H1 (cell line): ENCODE results near the gene CPEB1. TPM values are rescaled to one million over a fixed set of nuclear protein-coding genes. Genes with fewer than 3 reads are reported as not detected.

Source experiments
- CTCF ChIA-PET: fragments of 300-600 bp; sonication (Branson Sonifier 250); formaldehyde crosslinking; loops from one replicate; lab custom pipeline; 2021; ENCODE audit not compliant: partially characterized antibody; lab: Charles Lee
- POLR2A ChIA-PET: fragments of 300-600 bp; sonication (Branson Sonifier 250); formaldehyde crosslinking; loops from one replicate; lab custom pipeline; 2021; ENCODE audit warnings: inconsistent platforms; ENCODE audit not compliant: partially characterized antibody; lab: Charles Lee
- DNase-seq, 2 experiments: peaks; one replicate each; pipeline versions ENCODE4 v3.0.0 to v3.0.0-alpha.2; 2010 to 2022; ENCODE audit warnings: low spot score in 2 of 2, low read depth in 1 of 2, mixed read lengths in 1 of 2
- FAIRE-seq: peaks from 2 replicates; lab custom pipeline; 2011; peaks lifted over from hg19 to GRCh38; lab: Jason Lieb, UNC
- H2AFZ ChIP-seq: 2 replicates; pipeline ENCODE4 v1.8.1; 2012; ENCODE audit warnings: low read length, inconsistent platforms
- H2AK5ac ChIP-seq: 2 replicates; pipeline ENCODE4 v1.6.1; 2013; ENCODE audit warnings: low read depth, low read length
- H2BK120ac ChIP-seq: replicated peaks from 2 replicates; pipeline ENCODE3; 2013; ENCODE audit warnings: low read depth, low read length, inconsistent platforms
- H2BK12ac ChIP-seq: 2 replicates; pipeline ENCODE4 v1.6.1; 2013; ENCODE audit warnings: low read depth, low read length
- H2BK15ac ChIP-seq: 2 replicates; pipeline ENCODE4 v1.6.1; 2013; ENCODE audit warnings: low read length
- H2BK20ac ChIP-seq: 2 replicates; pipeline ENCODE4 v1.6.1; 2013; ENCODE audit warnings: low read length
- H2BK5ac ChIP-seq: 2 replicates; pipeline ENCODE4 v1.6.1; 2013; ENCODE audit warnings: low read depth, low read length
- H3K14ac ChIP-seq: 2 replicates; pipeline ENCODE4 v1.6.1; 2013; ENCODE audit warnings: inconsistent platforms; ENCODE audit not compliant: insufficient read length
- H3K18ac ChIP-seq: 2 replicates; pipeline ENCODE4 v1.6.1; 2013; ENCODE audit warnings: low read length; ENCODE audit errors: extremely low read depth
- H3K23ac ChIP-seq: 2 replicates; pipeline ENCODE4 v1.6.1; 2013; ENCODE audit warnings: inconsistent platforms; ENCODE audit not compliant: insufficient read length
- H3K23me2 ChIP-seq: 2 replicates; pipeline ENCODE4 v1.6.1; 2013; ENCODE audit warnings: low read depth, low read length
- H3K27ac ChIP-seq: 2 replicates; pipeline ENCODE4 v1.6.1; 2011; ENCODE audit warnings: low read depth, low read length, inconsistent platforms
- H3K27me3 ChIP-seq, 4 experiments: replicated peaks in 1 of 4; 1 replicate in 1 of 4; 2 replicates in 3 of 4; pipeline versions ENCODE4 v1.6.1 to v1.8.1; 2011 to 2013; ENCODE audit warnings: low read length in 3 of 4, mild to moderate bottlenecking in 3 of 4, inconsistent platforms in 2 of 4, mixed read lengths in 2 of 4, moderate library complexity in 1 of 4; ENCODE audit not compliant: control insufficient read depth in 3 of 4, insufficient read depth in 3 of 4; ENCODE audit errors: extremely low read depth in 1 of 4
- H3K36me3 ChIP-seq, 4 experiments: 2 replicates each; pipeline versions ENCODE4 v1.6.1 to v1.8.1; 2011 to 2013; ENCODE audit warnings: mild to moderate bottlenecking in 4 of 4, low read length in 3 of 4, moderate library complexity in 2 of 4, control low read depth in 1 of 4, inconsistent platforms in 1 of 4; ENCODE audit not compliant: insufficient read depth in 4 of 4, control insufficient read depth in 2 of 4
- H3K4ac ChIP-seq: replicated peaks from 2 replicates; pipeline ENCODE3; 2013; ENCODE audit warnings: low read length, low read depth, mixed read lengths, inconsistent platforms; ENCODE audit not compliant: insufficient read length
- H3K4me1 ChIP-seq, 4 experiments: replicated peaks in 1 of 4; 1 replicate in 1 of 4; 2 replicates in 3 of 4; pipeline versions ENCODE4 v1.6.1 to v1.8.1; 2011 to 2013; ENCODE audit warnings: low read length in 3 of 4, inconsistent platforms in 2 of 4, mixed read lengths in 1 of 4; ENCODE audit not compliant: insufficient read depth in 4 of 4, control insufficient read depth in 3 of 4
- H3K4me2 ChIP-seq, 2 experiments: 2 replicates each; pipeline versions ENCODE4 v1.6.1 to v1.8.1; 2011 to 2013; ENCODE audit warnings: low read depth in 2 of 2, low read length in 2 of 2, control low read depth in 1 of 2, inconsistent platforms in 1 of 2, mild to moderate bottlenecking in 1 of 2; ENCODE audit not compliant: insufficient read depth in 1 of 2
- H3K4me3 ChIP-seq, 4 experiments: fragments of 200-600, 300-600 bp in 1 of 4; sonication (generic), shearing (Covaris generic), sonication (Bioruptor Twin) in 1 of 4; 2 replicates each; pipeline versions ENCODE4 v1.5.1 to v1.8.1; 2011 to 2016; ENCODE audit warnings: low read length in 4 of 4, low read depth in 3 of 4, control low read depth in 2 of 4, inconsistent platforms in 2 of 4, mild to moderate bottlenecking in 2 of 4, mixed read lengths in 1 of 4, moderate library complexity in 1 of 4; ENCODE audit not compliant: insufficient read depth in 2 of 4; ENCODE audit errors: extremely low read depth in 1 of 4
- H3K56ac ChIP-seq: replicated peaks from 2 replicates; pipeline ENCODE3; 2013; ENCODE audit warnings: low read depth, mild to moderate bottlenecking, mixed read lengths, low read length, inconsistent platforms; ENCODE audit not compliant: insufficient read length
- H3K79me1 ChIP-seq: 2 replicates; pipeline ENCODE4 v1.6.1; 2013; ENCODE audit warnings: low read depth, low read length, control low read depth
- H3K79me2 ChIP-seq, 2 experiments: 2 replicates each; pipeline versions ENCODE4 v1.6.1 to v1.8.1; 2012 to 2013; ENCODE audit warnings: low read length in 2 of 2, mild to moderate bottlenecking in 2 of 2, inconsistent platforms in 1 of 2; ENCODE audit not compliant: insufficient read depth in 2 of 2, control insufficient read depth in 1 of 2
- H3K9ac ChIP-seq, 4 experiments: replicated peaks in 1 of 4; 1 replicate in 1 of 4; 2 replicates in 3 of 4; pipeline versions ENCODE4 v1.6.1 to v1.8.1; 2011 to 2013; ENCODE audit warnings: low read depth in 3 of 4, low read length in 3 of 4, control low read depth in 2 of 4, mild to moderate bottlenecking in 2 of 4, moderate library complexity in 2 of 4, inconsistent platforms in 1 of 4; ENCODE audit errors: extremely low read depth in 1 of 4
- H3K9me3 ChIP-seq, 2 experiments: 2 replicates each; pipeline versions ENCODE4 v1.6.1 to v1.8.1; 2012 to 2013; ENCODE audit warnings: mild to moderate bottlenecking in 2 of 2, moderate library complexity in 2 of 2, control low read depth in 1 of 2, inconsistent platforms in 1 of 2, low read depth in 1 of 2, low read length in 1 of 2, mixed read lengths in 1 of 2; ENCODE audit not compliant: insufficient read depth in 2 of 2
- H4K20me1 ChIP-seq, 2 experiments: replicated peaks in 1 of 2; 2 replicates each; pipeline versions ENCODE3 to v1.8.1; 2011 to 2013; ENCODE audit warnings: inconsistent platforms in 2 of 2, low read length in 2 of 2, mild to moderate bottlenecking in 1 of 2; ENCODE audit not compliant: insufficient read depth in 2 of 2, control insufficient read depth in 1 of 2
- H4K5ac ChIP-seq: 2 replicates; pipeline ENCODE4 v1.6.1; 2013; ENCODE audit warnings: low read length, low read depth, mixed read lengths, inconsistent platforms; ENCODE audit not compliant: insufficient read length
- H4K8ac ChIP-seq: 2 replicates; pipeline ENCODE4 v1.8.0; 2013; ENCODE audit warnings: mild to moderate bottlenecking, moderate library complexity, low read length, inconsistent platforms; ENCODE audit not compliant: insufficient read depth; ENCODE audit errors: extremely low read depth
- H4K91ac ChIP-seq: replicated peaks from 2 replicates; pipeline ENCODE3; 2013; ENCODE audit warnings: low read length, mixed read lengths, inconsistent platforms; ENCODE audit not compliant: insufficient read length
- BACH1 ChIP-seq: IDR thresholded peaks from 2 replicates; pipeline ENCODE4 v1.6.1; 2012; ENCODE audit warnings: low read length, improper control_type of control experiment
- BCL11A ChIP-seq, 2 experiments: IDR thresholded peaks; one replicate each; pipeline ENCODE4 v1.6.1; 2011; ENCODE audit warnings: low read depth in 2 of 2, low read length in 2 of 2, mild to moderate bottlenecking in 2 of 2
- CREB1 ChIP-seq: IDR thresholded peaks from 2 replicates; pipeline ENCODE4 v1.6.1; 2012; ENCODE audit warnings: inconsistent platforms
- EP300 ChIP-seq, 2 experiments: IDR thresholded peaks; 1 replicate in 1 of 2; 2 replicates in 1 of 2; pipeline ENCODE4 v1.6.1; 2011 to 2012; ENCODE audit warnings: low read depth in 2 of 2, low read length in 2 of 2, mild to moderate bottlenecking in 2 of 2, borderline replicate concordance in 1 of 2, inconsistent platforms in 1 of 2, moderate library complexity in 1 of 2
- HDAC6 ChIP-seq: IDR thresholded peaks from one replicate; pipeline ENCODE4 v1.7.1; 2012; ENCODE audit warnings: low read depth, mild to moderate bottlenecking, inconsistent platforms, low read length, moderate library complexity
- NRF1 ChIP-seq: IDR thresholded peaks from 2 replicates; pipeline ENCODE4 v1.6.1; 2011; ENCODE audit warnings: mild to moderate bottlenecking, low read depth, low read length, improper control_type of control experiment
- SAP30 ChIP-seq: fragments of 300-600 bp; sonication (generic); IDR thresholded peaks from 2 replicates; pipeline ENCODE4 v1.7.1; 2012; ENCODE audit warnings: low read length, moderate library complexity, mild to moderate bottlenecking, inconsistent platforms; ENCODE audit not compliant: insufficient read depth, insufficient replicate concordance
- SIN3A ChIP-seq, 2 experiments: IDR thresholded peaks in 1 of 2; conservative IDR thresholded peaks in 1 of 2; 2 replicates each; pipeline ENCODE4 v1.6.1; 2011 to 2012; ENCODE audit warnings: low read length in 2 of 2, improper control_type of control experiment in 1 of 2, low read depth in 1 of 2, mild to moderate bottlenecking in 1 of 2
- SIRT6 ChIP-seq: IDR thresholded peaks from one replicate; pipeline ENCODE4 v1.7.1; 2012; ENCODE audit warnings: low read length, inconsistent platforms
- TAF1 ChIP-seq: IDR thresholded peaks from 2 replicates; pipeline ENCODE4 v1.6.1; 2011; ENCODE audit warnings: mild to moderate bottlenecking, low read depth, low read length
- WGBS, 2 experiments: shearing (Covaris generic) in 1 of 2; methylation state at CpG; one replicate each; pipeline versions ENCODE4 v1.1.6 to v1.1.7; 2013 to 2015; ENCODE audit warnings: low lambda C conversion rate in 2 of 2, mixed read lengths in 2 of 2, inconsistent platforms in 1 of 2, low coverage in 1 of 2, missing lambda C conversion rate in 1 of 2; ENCODE audit not compliant: insufficient replicate concordance in 2 of 2, insufficient coverage in 1 of 2, insufficient read length in 1 of 2; ENCODE audit errors: extremely low coverage in 1 of 2, missing lambda C conversion rate in 1 of 2; 5-methylcytosine and 5-hydroxymethylcytosine counted together
- polyA plus RNA-seq, 7 experiments: library from polyadenylated mRNA; depleted of rRNA in 3 of 7; stranded (reverse) in 5 of 7; unstranded in 2 of 7; fragments of >200 nt in 5 of 7; fragments of 200-250 nt in 2 of 7; gene quantifications; 1 replicate in 5 of 7; 2 replicates in 1 of 7; 4 replicates in 1 of 7; pipeline versions ENCODE4 v1.2.1 to v1.2.3, GENCODE V29; 2011 to 2013; ENCODE audit warnings: missing spikeins in 2 of 7, mixed read lengths in 2 of 7
- total RNA-seq: library from RNA; stranded (reverse); fragmentation: NEBNext Ultra II Directional; extraction: Animal tissue kit (Norgen Biotek cat#: 25700); gene quantifications from 2 replicates; pipeline ENCODE4 v1.2.1, GENCODE V29; 2021
- TF ChIP-seq, protein P1 (sequence below): IDR thresholded peaks from 2 replicates; pipeline ENCODE4 v1.6.1; 2012; ENCODE audit warnings: low read length, inconsistent platforms

Gene CPEB1
- total and polyA plus RNA-seq, 2 of the 8 experiments (the other 6 are each of a cell fraction or from before 2014, with no cell fraction given): 4.4 to 4.5 TPM

DNA sequence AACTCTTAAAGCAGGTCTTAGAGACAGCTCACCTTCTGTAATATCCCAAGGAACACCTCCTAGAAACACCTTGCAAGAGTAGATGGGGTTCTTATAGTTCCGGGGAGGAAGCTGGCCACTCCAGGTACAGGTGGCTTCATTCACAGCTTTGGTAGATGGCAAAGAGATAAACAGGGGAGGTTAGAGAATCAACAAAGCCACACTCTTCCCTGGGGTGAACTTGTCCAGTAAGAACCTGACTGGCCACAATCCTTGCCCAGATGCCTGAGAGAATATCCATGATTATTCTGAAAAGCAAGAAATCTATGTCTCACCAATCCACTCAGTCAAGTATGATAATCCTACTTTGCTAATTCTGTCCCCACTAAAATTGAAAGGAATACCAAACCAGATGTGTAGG lies 93.3 kb downstream of the CPEB1 start:
- Histone ChIP-seq H2BK120ac (no peak overlapping the region), H3K27ac (no peak overlapping the region), H3K18ac (no peak overlapping the region), H3K23me2 (no peaks in the 10 kb centered on the region), H3K27me3 (peaks cover 0 to 3% (median 0%) of the 10 kb centered on the region in 4 experiments; a peak in 2 of 7 replicates), H4K20me1 (no peaks in the 10 kb centered on the region), H2BK15ac (no peak overlapping the region), H2AFZ (no peak overlapping the region), H3K4me1 (0 out of 7 replicates have a peak, but pooled peaks cover 0 to 4% (median 0%) of the 10 kb centered on the region in 4 experiments), H3K14ac (no peak overlapping the region), H3K36me3 (no peaks in the 10 kb centered on the region), H2BK12ac (no peak overlapping the region), H4K8ac (no peak overlapping the region), H3K23ac (no peak overlapping the region), H2AK5ac (no peak overlapping the region), H3K79me2 (no peaks in the 10 kb centered on the region), H3K4me2 (no peak overlapping the region), H3K56ac (no peak overlapping the region), H2BK5ac (no peak overlapping the region), H3K4me3 (no peak overlapping the region), H3K79me1 (no peaks in the 10 kb centered on the region), H2BK20ac (no peak overlapping the region), H4K5ac (no peak overlapping the region), H3K4ac (no peak overlapping the region), H4K91ac (no peak overlapping the region), H3K9ac (no peak overlapping the region), H3K9me3 (no peaks in the 10 kb centered on the region)
- POLR2A ChIA-PET: interaction anchor here (1.0 to 9.9 kb wide), 3 partner anchors 9 to 16 kb away, joined by 3 to 95 read pairs (median 3); partner anchors contain the start of gene RPS17
- DNase-seq (no peak), FAIRE-seq (no peak)
- TF ChIP-seq, protein P1, sequence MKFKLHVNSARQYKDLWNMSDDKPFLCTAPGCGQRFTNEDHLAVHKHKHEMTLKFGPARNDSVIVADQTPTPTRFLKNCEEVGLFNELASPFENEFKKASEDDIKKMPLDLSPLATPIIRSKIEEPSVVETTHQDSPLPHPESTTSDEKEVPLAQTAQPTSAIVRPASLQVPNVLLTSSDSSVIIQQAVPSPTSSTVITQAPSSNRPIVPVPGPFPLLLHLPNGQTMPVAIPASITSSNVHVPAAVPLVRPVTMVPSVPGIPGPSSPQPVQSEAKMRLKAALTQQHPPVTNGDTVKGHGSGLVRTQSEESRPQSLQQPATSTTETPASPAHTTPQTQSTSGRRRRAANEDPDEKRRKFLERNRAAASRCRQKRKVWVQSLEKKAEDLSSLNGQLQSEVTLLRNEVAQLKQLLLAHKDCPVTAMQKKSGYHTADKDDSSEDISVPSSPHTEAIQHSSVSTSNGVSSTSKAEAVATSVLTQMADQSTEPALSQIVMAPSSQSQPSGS: no peak
- no peak for TF ChIP-seq SAP30
- no peak for TF ChIP-seq EP300 (IDR thresholded peaks at IDR 0.05; ENCODE audit: borderline replicate concordance in 1 of 2, low read depth in 2 of 2, low read length in 2 of 2)
- TF ChIP-seq BACH1: no peak
- no peak for TF ChIP-seq BCL11A (IDR thresholded peaks at IDR 0.05; ENCODE audit: low read depth in 2 of 2, low read length in 2 of 2)
- no peak for TF ChIP-seq HDAC6
- TF ChIP-seq CREB1: no peak
- TF ChIP-seq SIN3A (conservative IDR thresholded peaks at IDR 0.05 in 1 of 2, IDR thresholded peaks at IDR 0.05 in 1 of 2; ENCODE audit: low read depth in 1 of 2, low read length in 2 of 2): no peak
- no peak for TF ChIP-seq SIRT6
- TF ChIP-seq NRF1: no peak
- TF ChIP-seq TAF1: no peak
- CTCF ChIA-PET: interaction anchor here (1.3 to 1.6 kb wide), 2 partner anchors 11 to 15 kb away, joined by 4 to 8 read pairs; no protein-coding TSS in a partner anchor
- WGBS, 2 experiments: 100% methylated on average over 1 of the region's 1 CpG; no CpG with 5 or more reads in 1 of the 2 experiments
